OCI-LY7 (cell line): ENCODE measurements around the gene GUCY2F. TPM values are rescaled to one million over a fixed set of nuclear protein-coding genes. Genes with fewer than 3 reads are reported as not detected.

Experiments used
- BruUV-seq: library from RNA; stranded (reverse); fragments of 400-500 nt; replicated peaks from 2 replicates; lab custom pipeline; 2021; lab: Mats Ljungman, UMichigan
- CTCF ChIA-PET: fragments of 300-600 bp; sonication (Branson Sonifier 250); formaldehyde crosslinking; loops from one replicate; lab custom pipeline; 2022; ENCODE audit warnings: antibody characterized with exemption; ENCODE audit not compliant: unreplicated experiment; lab: Charles Lee
- POLR2A ChIA-PET: fragments of 300-600 bp; sonication (Branson Sonifier 250); formaldehyde crosslinking; loops from one replicate; lab custom pipeline; 2022; ENCODE audit warnings: antibody characterized with exemption; lab: Charles Lee
- DNase-seq: peaks from one replicate; pipeline ENCODE4 v3.0.0-alpha.2; 2015; ENCODE audit warnings: low spot score
- H2AFZ ChIP-seq: fragments of 200-600 bp; sonication (generic), shearing (Covaris generic); 2 replicates; pipeline ENCODE4 v1.6.1; 2014; ENCODE audit warnings: mild to moderate bottlenecking, antibody characterized with exemption, low read length, moderate library complexity
- H3K27ac ChIP-seq: fragments of 200-600 bp; sonication (generic); 2 replicates; pipeline ENCODE4 v1.5.1; 2014; ENCODE audit warnings: mixed run types, low read depth, mild to moderate bottlenecking, moderate library complexity, low read length, inconsistent platforms; ENCODE audit not compliant: poor library complexity, severe bottlenecking
- H3K36me3 ChIP-seq: fragments of 200-600 bp; sonication (generic); 2 replicates; pipeline ENCODE4 v1.6.1; 2014; ENCODE audit warnings: mild to moderate bottlenecking, antibody characterized with exemption, low read length, moderate library complexity, mixed read lengths; ENCODE audit not compliant: insufficient read depth
- H3K4me1 ChIP-seq: fragments of 200-600 bp; sonication (generic); 2 replicates; pipeline ENCODE4 v1.5.1; 2014; ENCODE audit warnings: mild to moderate bottlenecking, low read length; ENCODE audit not compliant: insufficient read depth, poor library complexity, severe bottlenecking
- H3K4me2 ChIP-seq: fragments of 200-600 bp; sonication (generic); 2 replicates; pipeline ENCODE4 v1.6.1; 2014; ENCODE audit warnings: mild to moderate bottlenecking, low read length
- H3K4me3 ChIP-seq: fragments of 200-600 bp; sonication (generic); 2 replicates; pipeline ENCODE4 v1.5.1; 2014; ENCODE audit warnings: mild to moderate bottlenecking, low read depth, low read length; ENCODE audit not compliant: poor library complexity, severe bottlenecking
- H3K79me2 ChIP-seq: fragments of 200-600 bp; sonication (generic); 2 replicates; pipeline ENCODE4 v1.6.1; 2016; ENCODE audit warnings: low read depth, mild to moderate bottlenecking, low read length, moderate library complexity, mixed read lengths; ENCODE audit not compliant: insufficient read depth
- H3K9me2 ChIP-seq: fragments of 200-600 bp; sonication (generic); 2 replicates; pipeline ENCODE4 v1.6.1; 2016; ENCODE audit warnings: mild to moderate bottlenecking, low read length, mixed read lengths; ENCODE audit not compliant: insufficient read depth
- H3K9me3 ChIP-seq: fragments of 200-600 bp; sonication (generic); 2 replicates; pipeline ENCODE4 v1.6.1; 2014; ENCODE audit warnings: mild to moderate bottlenecking, mixed run types, low read length, mixed read lengths
- H4K20me1 ChIP-seq: fragments of 200-600 bp; sonication (generic); 2 replicates; pipeline ENCODE4 v1.6.1; 2014; ENCODE audit warnings: mild to moderate bottlenecking, antibody characterized with exemption, low read length, moderate library complexity, mixed read lengths; ENCODE audit not compliant: insufficient read depth
- CTCF ChIP-seq: fragments of 200-600 bp; sonication (generic); conservative IDR thresholded peaks from 2 replicates; pipeline ENCODE4 v1.5.1; 2014; ENCODE audit warnings: mild to moderate bottlenecking, antibody characterized with exemption, low read length, moderate library complexity, mixed read lengths
- EZH2phosphoT487 ChIP-seq: fragments of 200-600 bp; sonication (generic); IDR thresholded peaks from 2 replicates; pipeline ENCODE4 v1.6.1; 2018; ENCODE audit warnings: low read depth, borderline replicate concordance, mild to moderate bottlenecking, mixed run types, antibody characterized with exemption, low read length, moderate library complexity, mixed read lengths
- intact Hi-C: fragments of 100-400 bp; cut with micrococcal nuclease; formaldehyde crosslinking; loops from one replicate; pipeline ENCODE4 v1.10.0; 2022; ENCODE audit not compliant: unreplicated experiment
- total RNA-seq, 2 experiments: library from RNA; depleted of rRNA in 1 of 2; stranded (reverse); fragments of >200 nt in 1 of 2; shearing (Covaris generic) in 1 of 2; gene quantifications; 2 replicates each; pipeline ENCODE4 v1.2.3, GENCODE V29; 2014 to 2022

GUCY2F gene
- total RNA-seq, 2 experiments from 2014 or later, result not detected

GRCh38 chrX:109463784-109464183 is 18.1 kb downstream of the GUCY2F start:
- Histone ChIP-seq H3K4me1 (no peaks in the 10 kb centered on the region), H3K4me3 (no peak overlapping the region), H3K9me2 (no peaks in the 10 kb centered on the region), H3K36me3 (no peaks in the 10 kb centered on the region), H2AFZ (no peak overlapping the region), H3K27ac (no peak overlapping the region), H4K20me1 (no peaks in the 10 kb centered on the region), H3K79me2 (no peaks in the 10 kb centered on the region), H3K4me2 (no peak overlapping the region), H3K9me3 (no peaks in the 10 kb centered on the region)
- ChIA-PET CTCF (no interaction called here), POLR2A (no interaction called here)
- BruUV-seq, result no TSS peak
- DNase-seq, result no peak
- no peak for TF ChIP-seq CTCF
- intact Hi-C loops, result no loop called here

- TF ChIP-seq EZH2phosphoT487, result no peak
- POLR2A ChIA-PET, result no interaction called here
- Histone ChIP-seq H3K9me3 (no peaks in the 10 kb centered on the region), H3K9me2 (no peaks in the 10 kb centered on the region), H2AFZ (no peak overlapping the region), H3K4me1 (no peaks in the 10 kb centered on the region), H3K36me3 (no peaks in the 10 kb centered on the region), H3K27ac (no peak overlapping the region), H3K4me2 (no peak overlapping the region), H3K79me2 (no peaks in the 10 kb centered on the region), H3K4me3 (no peak overlapping the region), H4K20me1 (no peaks in the 10 kb centered on the region)
- intact Hi-C loops, result no loop called here
- CTCF ChIA-PET, result no interaction called here
- DNase-seq, result no peak
- no TSS peak for BruUV-seq
Observed at GRCh38 chrX:109448282-109448938, 33.5 kb downstream of the GUCY2F start.

- ChIA-PET POLR2A (interaction anchor here (0.6 to 1.2 kb wide), 3 partner anchors 13 to 154 kb away, joined by 3 to 5 read pairs (median 3); no protein-coding TSS in a partner anchor), CTCF (no interaction called here)
- BruUV-seq, result no TSS peak
Observed at GRCh38 chrX:109441266-109441665, 40.6 kb downstream of the GUCY2F start.

More at GRCh38 chrX:109441266-109441665, 40.6 kb downstream of the GUCY2F start:
- no peaks in the 10 kb centered on the region for H3K4me1 ChIP-seq
- H3K36me3 ChIP-seq, result no peaks in the 10 kb centered on the region
- no peak for TF ChIP-seq CTCF
- no peak overlapping the region for H3K4me2 ChIP-seq
- H3K27ac ChIP-seq, result no peak overlapping the region
- H3K4me3 ChIP-seq, result no peak overlapping the region
- H3K79me2 ChIP-seq, result no peaks in the 10 kb centered on the region
- intact Hi-C loops, result no loop called here
- no peak overlapping the region for H2AFZ ChIP-seq
- no peak for DNase-seq
- no peaks in the 10 kb centered on the region for H3K9me2 ChIP-seq
- H4K20me1 ChIP-seq, result no peaks in the 10 kb centered on the region
- no peaks in the 10 kb centered on the region for H3K9me3 ChIP-seq
